Neuronal stem cell (in vitro differentiated cells): ENCODE data around the gene INSM1. TPM values are rescaled to one million over a fixed set of nuclear protein-coding genes. Genes with fewer than 3 reads are reported as not detected.
A peak's percentile ranks its signal among the peaks of the same experiment; 100 is the strongest.

Source experiments
- DNase-seq: peaks from one replicate; pipeline ENCODE4 v3.0.0-alpha.2; 2013; ENCODE audit warnings: low spot score
- H2AFZ ChIP-seq: one replicate; pipeline ENCODE4 v1.6.1; 2013; ENCODE audit warnings: mild to moderate bottlenecking, low read length, inconsistent platforms
- H2AK5ac ChIP-seq: 2 replicates; pipeline ENCODE4 v1.6.1; 2013; ENCODE audit warnings: low read depth, mild to moderate bottlenecking, inconsistent platforms, low read length, moderate library complexity, mixed read lengths
- H2BK120ac ChIP-seq: 2 replicates; pipeline ENCODE4 v1.6.1; 2013; ENCODE audit warnings: low read depth, mild to moderate bottlenecking, inconsistent platforms, low read length, moderate library complexity, mixed read lengths
- H2BK12ac ChIP-seq: one replicate; pipeline ENCODE4 v1.6.1; 2013; ENCODE audit warnings: low read length, inconsistent platforms
- H2BK15ac ChIP-seq: 2 replicates; pipeline ENCODE4 v1.6.1; 2013; ENCODE audit warnings: mild to moderate bottlenecking, low read length, inconsistent platforms, mixed read lengths
- H2BK5ac ChIP-seq: one replicate; pipeline ENCODE4 v1.6.1; 2013; ENCODE audit warnings: inconsistent platforms, mild to moderate bottlenecking, low read length, moderate library complexity
- H3K14ac ChIP-seq: one replicate; pipeline ENCODE4 v1.6.1; 2013; ENCODE audit warnings: low read length, inconsistent platforms
- H3K18ac ChIP-seq: 2 replicates; pipeline ENCODE4 v1.6.1; 2013; ENCODE audit warnings: low read length, inconsistent platforms
- H3K23ac ChIP-seq: 2 replicates; pipeline ENCODE4 v1.6.1; 2013; ENCODE audit warnings: low read depth, mild to moderate bottlenecking, mixed read lengths, low read length, inconsistent platforms; ENCODE audit not compliant: poor library complexity
- H3K27ac ChIP-seq: replicated peaks from 3 replicates; pipeline ENCODE4 v1.5.1; 2013; ENCODE audit warnings: low read length, inconsistent platforms
- H3K27me3 ChIP-seq, 3 experiments: 2 replicates each; pipeline ENCODE4 v1.6.1; 2013; ENCODE audit warnings: low read length in 3 of 3, mild to moderate bottlenecking in 2 of 3, inconsistent platforms in 1 of 3, low read depth in 1 of 3, mixed read lengths in 1 of 3, moderate library complexity in 1 of 3; ENCODE audit not compliant: control insufficient read depth in 3 of 3, insufficient read depth in 3 of 3
- H3K36me3 ChIP-seq, 2 donors: replicated peaks in 1 of 2; 2 replicates each; pipeline ENCODE4 v1.6.1; 2013; ENCODE audit warnings: low read length in 2 of 2; ENCODE audit not compliant: control insufficient read depth in 2 of 2, insufficient read depth in 2 of 2
- H3K4ac ChIP-seq: 2 replicates; pipeline ENCODE4 v1.6.1; 2013; ENCODE audit warnings: inconsistent platforms, mild to moderate bottlenecking, low read length, moderate library complexity
- H3K4me1 ChIP-seq, 2 donors: 1 replicate in 1 of 2; 2 replicates in 1 of 2; pipeline ENCODE4 v1.6.1; 2013; ENCODE audit warnings: low read length in 2 of 2, low read depth in 1 of 2; ENCODE audit not compliant: control insufficient read depth in 2 of 2, insufficient read depth in 1 of 2
- H3K4me2 ChIP-seq: one replicate; pipeline ENCODE4 v1.6.1; 2013; ENCODE audit warnings: mild to moderate bottlenecking, low read length, inconsistent platforms; ENCODE audit not compliant: insufficient read depth, poor library complexity, severe bottlenecking
- H3K4me3 ChIP-seq, 2 donors: 2 replicates each; pipeline ENCODE4 v1.5.1; 2013; ENCODE audit warnings: low read length in 2 of 2, mild to moderate bottlenecking in 2 of 2, inconsistent platforms in 1 of 2, moderate library complexity in 1 of 2
- H3K79me1 ChIP-seq: one replicate; pipeline ENCODE4 v1.6.1; 2013; ENCODE audit warnings: low read depth, mild to moderate bottlenecking, inconsistent platforms, low read length, moderate library complexity
- H3K9ac ChIP-seq: one replicate; pipeline ENCODE4 v1.6.1; 2013; ENCODE audit warnings: mild to moderate bottlenecking, low read depth, low read length, inconsistent platforms; ENCODE audit not compliant: poor library complexity
- H3K9me3 ChIP-seq, 2 donors: replicated peaks in 1 of 2; 2 replicates each; pipeline versions ENCODE3 to v1.6.1; 2013; ENCODE audit warnings: low read length in 2 of 2, mild to moderate bottlenecking in 2 of 2, inconsistent platforms in 1 of 2, low read depth in 1 of 2, mixed read lengths in 1 of 2, moderate library complexity in 1 of 2; ENCODE audit not compliant: control insufficient read depth in 2 of 2, insufficient read depth in 1 of 2
- H4K8ac ChIP-seq: one replicate; pipeline ENCODE4 v1.6.1; 2013; ENCODE audit warnings: low read depth, mild to moderate bottlenecking, inconsistent platforms, low read length, moderate library complexity
- H4K91ac ChIP-seq: one replicate; pipeline ENCODE4 v1.6.1; 2013; ENCODE audit warnings: low read length, low read depth, mild to moderate bottlenecking, inconsistent platforms; ENCODE audit not compliant: poor library complexity
- WGBS, 2 donors: extraction: QIAGEN DNeasy Blood & Tissue Kit; methylation state at CpG; one replicate each; pipeline ENCODE4 v1.1.7; 2013; ENCODE audit warnings: missing lambda C conversion rate in 2 of 2, mixed read lengths in 1 of 2; ENCODE audit not compliant: insufficient read length in 2 of 2, insufficient replicate concordance in 1 of 2; ENCODE audit errors: extremely low coverage in 2 of 2; 5-methylcytosine and 5-hydroxymethylcytosine counted together
- polyA plus RNA-seq, 2 experiments: library from polyadenylated mRNA; stranded (reverse); fragments of 200-250 nt; gene quantifications; one replicate each; pipeline ENCODE4 v1.2.3, GENCODE V29; 2013

Gene INSM1, protein sequence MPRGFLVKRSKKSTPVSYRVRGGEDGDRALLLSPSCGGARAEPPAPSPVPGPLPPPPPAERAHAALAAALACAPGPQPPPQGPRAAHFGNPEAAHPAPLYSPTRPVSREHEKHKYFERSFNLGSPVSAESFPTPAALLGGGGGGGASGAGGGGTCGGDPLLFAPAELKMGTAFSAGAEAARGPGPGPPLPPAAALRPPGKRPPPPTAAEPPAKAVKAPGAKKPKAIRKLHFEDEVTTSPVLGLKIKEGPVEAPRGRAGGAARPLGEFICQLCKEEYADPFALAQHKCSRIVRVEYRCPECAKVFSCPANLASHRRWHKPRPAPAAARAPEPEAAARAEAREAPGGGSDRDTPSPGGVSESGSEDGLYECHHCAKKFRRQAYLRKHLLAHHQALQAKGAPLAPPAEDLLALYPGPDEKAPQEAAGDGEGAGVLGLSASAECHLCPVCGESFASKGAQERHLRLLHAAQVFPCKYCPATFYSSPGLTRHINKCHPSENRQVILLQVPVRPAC
- 0.74 TPM for polyA plus RNA-seq (2013, experiment 1 of 2)
- polyA plus RNA-seq (2013, experiment 2 of 2): 0.71 TPM

DNA sequence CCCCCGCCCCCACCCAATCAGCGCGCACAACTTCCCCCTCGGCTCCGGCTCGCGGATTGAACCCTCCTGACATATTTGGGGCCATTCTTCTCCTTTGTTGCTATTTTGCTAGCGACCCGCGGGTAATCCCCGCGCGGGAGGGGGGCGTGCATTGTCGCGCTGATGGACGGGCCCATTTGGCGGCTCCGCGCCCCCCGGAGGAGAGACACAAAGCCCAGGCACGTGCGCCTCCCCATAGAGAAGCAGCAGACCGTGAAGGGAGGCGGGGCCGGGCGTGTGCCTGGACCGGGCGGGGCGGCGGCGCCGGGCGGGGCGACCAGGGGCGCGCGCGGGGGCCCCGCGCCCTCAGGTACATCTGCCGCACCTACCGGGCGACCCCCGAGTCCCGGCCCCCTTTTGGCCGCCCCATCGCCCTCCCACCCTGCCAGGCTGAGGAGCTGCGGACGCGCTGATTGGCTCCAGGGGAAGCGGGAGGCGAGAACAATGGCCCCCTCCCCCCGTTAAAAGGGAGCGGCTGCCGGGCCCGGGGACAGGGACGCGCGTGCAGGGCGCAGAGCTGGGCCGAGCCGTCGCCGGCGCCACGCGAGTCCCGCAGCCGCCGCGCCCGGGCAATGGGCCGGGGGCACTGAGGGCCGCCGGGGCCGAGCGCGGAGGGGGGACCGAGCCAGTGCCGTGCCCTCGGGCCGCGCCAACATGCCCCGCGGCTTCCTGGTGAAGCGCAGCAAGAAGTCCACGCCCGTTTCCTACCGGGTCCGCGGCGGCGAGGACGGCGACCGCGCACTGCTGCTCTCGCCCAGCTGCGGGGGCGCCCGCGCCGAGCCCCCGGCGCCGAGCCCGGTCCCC lies at the start of gene INSM1:
Gene INSM1, plus strand, starts transcription at position 530 of the 843 bp plus-strand sequence. Its CDS starts 164 bp downstream, at position 694.
- no peak within 1 kb of the TSS for H4K8ac ChIP-seq
- peak within 1 kb of the TSS; percentile 81 for H3K9ac ChIP-seq
- H3K14ac ChIP-seq: no peak within 1 kb of the TSS
- no CpG with 5 or more reads among the region's 108 CpGs for WGBS, 2 donors
- peak within 1 kb of the TSS; percentile 91 for H2AFZ ChIP-seq
- H3K4me1 ChIP-seq: peaks cover 14 to 28% of the 10 kb centered on the region in 2 donors
- H3K4ac ChIP-seq: no peak within 1 kb of the TSS
- peak within 1 kb of the TSS; percentile 96 for H3K4me2 ChIP-seq
- H3K4me3 ChIP-seq: peak within 1 kb of the TSS; percentile 51 to 80
- H2BK120ac ChIP-seq: no peak within 1 kb of the TSS
- H2BK15ac ChIP-seq: peak within 1 kb of the TSS; percentile 58
- no peak within 1 kb of the TSS for H2BK5ac ChIP-seq
- H3K27ac ChIP-seq: no peak within 1 kb of the TSS
- no peak within 1 kb of the TSS for H4K91ac ChIP-seq
- H3K36me3 ChIP-seq: no peaks in the 10 kb centered on the region
- H2BK12ac ChIP-seq: no peak within 1 kb of the TSS
- H3K79me1 ChIP-seq: no peaks in the 10 kb centered on the region
- H3K23ac ChIP-seq: peak within 1 kb of the TSS; percentile 80
- no peaks in the 10 kb centered on the region for H3K9me3 ChIP-seq
- no peak within 1 kb of the TSS for H2AK5ac ChIP-seq
- peaks cover 50 to 91% (median 86%) of the 10 kb centered on the region in 3 experiments for H3K27me3 ChIP-seq
- H3K18ac ChIP-seq: peak within 1 kb of the TSS; percentile 92
- DNase-seq: peak; percentile 73

DNA sequence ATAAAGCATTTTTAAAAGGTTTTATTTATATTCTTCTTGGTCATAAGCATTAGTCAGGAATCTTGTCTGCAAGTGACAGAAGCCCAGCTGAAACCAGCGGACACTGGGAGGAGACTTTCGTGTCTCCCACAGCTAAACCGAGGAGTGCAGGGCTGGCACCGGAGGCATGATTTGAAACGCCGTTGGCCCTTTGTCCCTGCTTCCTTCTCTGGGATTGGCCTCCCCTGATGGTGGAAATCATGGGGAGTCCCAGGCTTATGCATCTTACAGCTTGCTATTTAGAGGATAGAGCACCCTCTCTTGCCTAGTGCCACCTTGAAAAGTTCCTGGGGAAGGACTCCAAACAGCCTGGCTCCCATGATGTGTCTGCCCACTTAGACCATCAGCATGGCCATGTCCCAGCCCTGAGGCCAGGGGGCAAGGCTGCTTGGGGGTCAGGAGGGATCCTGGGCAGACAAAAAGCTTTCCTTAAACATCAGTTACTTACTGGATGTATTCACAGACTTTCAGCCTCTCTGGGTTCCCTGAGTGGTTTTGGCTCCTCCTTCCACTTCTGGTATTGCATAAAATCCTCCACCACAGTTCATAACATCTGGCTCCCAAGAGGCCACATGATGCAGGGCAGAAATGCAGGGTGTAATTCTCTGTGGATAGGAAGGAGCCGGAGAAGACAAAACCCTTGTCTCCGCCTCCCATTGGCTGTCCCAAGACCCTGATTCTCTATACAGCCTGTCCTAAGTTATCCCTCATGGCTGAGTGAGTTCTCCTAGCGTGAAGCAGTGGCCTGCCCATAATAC lies 49.3 kb upstream of the INSM1 start:
- Histone ChIP-seq H2AFZ (no peak overlapping the region), H3K27me3 (no peaks in the 10 kb centered on the region), H3K9ac (no peak overlapping the region), H3K4ac (no peak overlapping the region), H2BK5ac (no peak overlapping the region), H3K9me3 (peaks cover 0 to 5% of the 10 kb centered on the region in 2 donors), H3K14ac (no peak overlapping the region), H2BK120ac (no peak overlapping the region), H4K91ac (no peak overlapping the region), H3K18ac (no peak overlapping the region), H3K23ac (no peak overlapping the region), H3K4me2 (no peak overlapping the region), H4K8ac (no peak overlapping the region), H3K79me1 (no peaks in the 10 kb centered on the region), H3K4me1 (no peaks in the 10 kb centered on the region), H3K36me3 (no peaks in the 10 kb centered on the region), H3K27ac (no peak overlapping the region), H2AK5ac (no peak overlapping the region), H2BK12ac (no peak overlapping the region), H3K4me3 (no peak overlapping the region), H2BK15ac (no peak overlapping the region)
- DNase-seq: no peak
- no CpG with 5 or more reads among the region's 9 CpGs for WGBS, 2 donors

DNA sequence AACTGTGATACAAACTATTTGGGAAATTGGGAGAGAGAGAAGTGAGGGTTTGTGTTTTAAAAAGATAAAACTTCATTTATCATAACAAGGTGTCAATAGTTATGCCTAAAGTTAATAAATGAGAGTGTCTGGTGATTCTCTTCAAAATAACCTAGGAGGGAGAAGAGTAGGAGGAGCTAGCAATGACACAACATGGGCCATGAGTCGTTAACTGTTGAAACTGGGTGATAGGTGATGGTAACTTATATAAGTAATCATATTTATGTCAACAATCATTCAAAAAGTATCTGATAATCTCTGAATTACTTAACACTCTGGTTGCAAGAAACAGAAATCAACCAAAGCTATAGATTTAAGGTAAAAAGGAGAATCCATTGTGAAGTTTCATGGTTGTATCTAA lies 46.8 kb upstream of the INSM1 start:
- Histone ChIP-seq H3K23ac (no peak overlapping the region), H2AK5ac (no peak overlapping the region), H2BK120ac (no peak overlapping the region), H4K91ac (no peak overlapping the region), H3K9ac (no peak overlapping the region), H3K18ac (no peak overlapping the region), H3K4me1 (no peaks in the 10 kb centered on the region), H2BK15ac (no peak overlapping the region), H3K4me2 (no peak overlapping the region), H4K8ac (no peak overlapping the region), H3K27ac (no peak overlapping the region), H3K4me3 (no peak overlapping the region), H2BK5ac (no peak overlapping the region), H3K27me3 (no peaks in the 10 kb centered on the region), H2AFZ (no peak overlapping the region), H3K36me3 (no peaks in the 10 kb centered on the region), H3K9me3 (peaks cover 0 to 2% of the 10 kb centered on the region in 2 donors), H3K4ac (no peak overlapping the region), H2BK12ac (no peak overlapping the region), H3K79me1 (no peaks in the 10 kb centered on the region), H3K14ac (no peak overlapping the region)
- no CpG with 5 or more reads among the region's 1 CpG for WGBS, 2 donors
- DNase-seq: no peak
